ENCODE data around the gene NENF.
"Not testable (repeated sequence)": the region's sequence is repeated elsewhere in the genome, so short reads cannot be mapped to it uniquely, and the experiment has no call there.

NENF gene

DNA sequence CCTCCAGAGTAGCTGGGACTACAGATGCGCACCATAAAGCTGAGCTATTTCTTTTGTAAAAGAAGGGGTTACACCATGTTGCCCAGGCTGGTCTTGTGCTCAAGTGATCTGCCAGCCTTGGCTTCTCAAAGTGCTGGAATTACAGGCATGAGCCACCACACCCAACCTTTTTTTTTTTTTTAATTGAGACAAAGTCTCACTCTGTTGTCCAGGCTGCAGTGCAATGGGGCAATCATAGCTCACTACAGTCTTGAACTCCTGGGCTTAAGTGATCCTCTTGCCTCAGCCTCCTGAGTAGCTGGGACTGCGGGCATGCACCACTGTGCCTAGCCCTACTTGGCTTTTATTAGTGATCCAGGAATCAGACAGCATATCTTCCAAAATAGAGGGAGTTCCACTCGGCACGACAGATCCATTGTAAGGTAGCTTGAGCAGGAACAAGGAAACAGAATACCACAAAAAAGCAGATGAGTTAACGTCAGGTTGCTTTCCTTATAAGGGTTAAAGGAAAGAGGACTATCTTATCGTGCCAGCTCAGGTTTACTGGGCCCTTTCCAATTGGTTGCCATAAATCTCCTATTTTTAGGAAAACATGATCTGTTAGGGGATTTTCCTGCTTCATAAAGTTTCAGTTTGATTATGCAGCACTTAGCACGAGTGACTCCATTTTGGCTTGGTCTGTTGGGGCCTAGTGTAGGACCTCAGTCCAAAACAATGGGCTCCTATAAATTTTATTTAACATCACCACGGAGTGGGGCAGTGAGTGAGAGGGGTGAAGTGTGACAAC is 45.2 kb downstream of the NENF start:
- FAIRE-seq = no peak

DNA sequence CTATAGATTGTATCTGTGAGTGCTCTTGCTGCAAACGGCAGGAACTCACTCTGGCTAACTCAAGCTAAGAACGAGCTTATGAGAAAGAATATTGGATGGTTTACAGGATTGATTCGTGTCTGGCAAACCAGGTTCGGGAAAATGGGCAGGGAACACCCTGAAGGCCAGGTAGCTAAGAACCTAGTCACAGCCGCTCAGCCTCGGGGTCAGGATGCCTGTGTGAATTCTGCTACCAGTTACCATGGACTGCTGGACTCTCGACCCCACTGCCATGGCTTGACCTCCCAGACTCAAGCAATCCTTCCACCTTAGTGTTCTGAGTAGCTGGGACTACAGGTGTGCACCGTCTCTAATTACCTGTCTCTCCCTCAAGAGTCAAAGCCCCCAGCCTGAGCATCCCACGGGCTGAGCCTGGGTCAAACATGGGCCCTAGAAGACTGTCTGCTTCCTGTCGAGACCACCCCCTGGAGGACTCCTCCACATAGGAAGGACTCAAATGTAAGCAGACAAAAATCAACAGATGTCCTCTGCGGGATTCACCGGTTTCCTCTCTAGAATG is 45.8 kb downstream of the NENF start:
- no peak for FAIRE-seq
- no peak for DNase-seq (ENCODE audit: extremely low spot score, insufficient read length, low read depth)

More for the DNA sequence above, 45.2 kb downstream of the NENF start:
- no peak for DNase-seq (ENCODE audit: extremely low spot score, insufficient read length, low read depth)

DNA sequence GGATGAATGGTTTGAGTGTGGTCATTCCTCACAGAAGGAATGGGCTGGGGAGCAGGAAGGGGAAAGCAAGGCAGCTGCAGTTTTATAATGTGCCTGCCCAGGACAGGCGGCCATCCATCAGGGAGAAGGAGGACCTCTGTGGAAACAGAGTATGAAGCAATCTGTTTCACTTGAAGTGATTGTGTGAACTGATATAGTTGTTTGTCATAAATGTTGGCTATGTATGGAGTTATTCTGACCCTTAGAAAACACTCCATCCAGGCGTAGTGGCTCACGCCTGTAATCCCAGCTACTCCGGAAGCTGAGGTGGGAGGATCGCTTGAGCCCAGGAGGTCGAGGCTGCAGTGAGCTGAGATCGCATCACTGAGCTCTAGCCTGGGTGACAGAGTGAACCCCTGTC is 46.5 kb downstream of the NENF start:
- no peak for DNase-seq (ENCODE audit: extremely low spot score, insufficient read length, low read depth)
- no peak for FAIRE-seq

DNA sequence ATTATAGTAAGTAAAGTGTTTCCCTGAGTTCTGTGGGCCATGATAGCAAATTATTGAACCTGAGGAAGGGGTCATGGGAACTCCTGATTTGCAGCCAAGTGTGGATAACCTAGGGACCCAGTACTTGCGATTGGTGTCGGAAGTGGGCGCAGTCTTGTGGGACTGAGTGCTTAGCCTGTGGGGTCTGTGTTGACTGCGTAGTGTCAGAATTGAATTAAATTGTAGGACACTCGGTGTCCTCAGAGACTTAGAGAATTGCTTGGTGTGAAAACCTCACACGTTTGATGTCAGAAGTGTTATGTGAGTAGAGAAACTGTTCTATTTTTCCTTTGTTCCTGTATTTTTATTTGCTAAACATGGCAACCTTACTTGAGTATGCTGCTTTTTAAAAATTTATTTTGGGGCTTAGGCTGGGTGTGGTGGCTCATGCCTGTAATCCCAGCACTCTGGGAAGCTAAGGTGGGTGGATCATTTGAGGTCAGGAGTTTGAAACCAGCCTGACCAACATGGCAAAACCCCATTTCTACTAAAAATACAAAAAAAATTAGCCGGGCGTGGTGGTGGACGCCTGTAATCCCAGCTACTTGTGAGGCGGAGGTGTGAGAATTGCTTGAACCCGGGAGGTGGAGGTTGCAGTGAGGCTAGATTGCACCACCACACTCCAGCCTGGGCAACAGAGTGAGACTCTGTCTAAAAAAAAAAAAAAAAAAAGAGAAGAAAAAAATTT is 48.2 kb downstream of the NENF start:
- not testable (repeated sequence) for DNase-seq (ENCODE audit: extremely low spot score, insufficient read length, low read depth); FAIRE-seq

DNA sequence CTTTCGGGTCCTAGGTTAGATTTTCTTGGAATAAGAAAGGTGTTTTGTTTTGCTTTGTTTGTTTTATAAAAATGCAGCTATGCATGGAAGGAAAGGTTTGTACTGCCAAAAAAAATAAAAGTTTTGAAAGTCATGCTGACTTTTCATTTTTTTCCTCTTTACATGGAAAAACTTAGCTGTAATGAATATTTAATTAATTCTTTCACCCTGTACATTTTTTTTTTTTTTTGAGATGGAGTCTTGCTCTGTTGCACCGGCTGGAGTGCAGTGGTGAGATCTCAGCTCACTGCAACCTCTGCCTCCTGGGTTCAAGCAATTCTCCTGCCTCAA is 48.7 kb downstream of the NENF start:
- FAIRE-seq (no peak), DNase-seq (ENCODE audit: extremely low spot score, insufficient read length, low read depth) (no peak)

DNA sequence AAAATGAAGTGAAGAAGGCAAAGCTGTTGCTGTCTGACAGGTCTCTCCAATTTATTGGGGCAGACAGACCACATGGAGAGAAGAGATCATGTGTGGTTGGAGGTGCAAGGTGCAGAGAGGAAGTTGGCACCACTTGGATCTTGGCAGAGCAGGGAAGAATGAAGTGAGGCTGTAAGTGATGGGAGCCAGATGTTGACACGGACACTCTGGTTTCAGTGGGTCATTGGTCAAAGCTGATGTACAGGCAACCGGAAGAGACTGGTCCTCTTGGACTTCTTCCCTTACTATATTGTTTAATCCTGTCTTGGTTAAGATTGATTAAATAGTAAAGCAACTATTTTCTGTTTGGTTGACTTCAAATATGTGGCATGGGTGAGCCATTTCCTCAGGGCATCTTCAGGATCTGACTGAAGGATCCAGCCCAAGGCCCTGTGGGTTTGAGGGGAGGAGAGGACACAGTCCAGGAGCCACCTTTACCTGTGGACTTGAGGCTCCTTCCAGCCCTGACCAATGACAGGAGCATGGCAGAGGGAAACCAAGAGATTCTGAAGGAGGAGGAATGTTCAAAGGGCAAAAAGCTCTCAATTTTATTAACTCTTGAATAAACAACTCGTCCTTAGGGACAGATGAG is 49.4 kb downstream of the NENF start:
- no peak for FAIRE-seq
- no peak for DNase-seq (ENCODE audit: extremely low spot score, insufficient read length, low read depth)

DNA sequence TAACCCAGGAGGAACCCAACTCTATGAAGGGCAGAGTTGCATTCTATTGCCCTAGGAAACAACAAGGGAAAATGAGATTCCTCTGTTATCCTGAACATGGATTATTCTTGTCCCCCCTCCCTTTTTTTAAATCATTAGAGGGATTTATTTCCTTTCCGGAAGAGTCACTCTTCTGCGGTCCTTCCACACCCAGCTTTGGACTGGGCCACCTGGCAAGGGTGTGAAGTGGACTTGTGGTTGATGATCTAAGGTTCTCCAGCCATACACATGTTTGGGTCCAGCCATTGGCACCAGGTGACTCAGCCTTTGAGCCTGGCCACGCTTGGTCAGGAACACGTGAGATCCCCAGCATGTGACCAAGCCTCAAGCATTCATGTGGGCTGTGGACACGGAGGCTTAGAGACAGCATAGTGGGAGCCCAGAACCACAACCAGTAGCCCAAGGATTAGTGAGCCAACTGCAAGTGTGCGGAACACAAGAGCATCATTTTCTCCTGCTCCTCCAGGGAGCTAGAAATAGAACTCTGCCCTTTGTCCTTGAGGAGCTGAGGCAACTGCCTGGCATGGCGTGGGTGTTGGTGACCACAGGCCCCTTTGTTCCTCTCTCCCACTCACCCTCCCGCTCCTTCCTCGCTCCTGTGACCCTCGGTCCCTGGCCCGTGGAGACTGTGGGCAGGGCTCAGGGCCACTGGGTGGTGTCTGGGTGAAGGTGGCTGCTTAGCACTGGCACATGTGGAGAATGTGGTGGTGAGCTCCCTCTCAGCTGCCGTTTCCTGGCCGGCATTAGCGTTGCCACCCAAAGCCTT is 50.1 kb downstream of the NENF start:
- DNase-seq (ENCODE audit: extremely low spot score, insufficient read length, low read depth) (no peak), FAIRE-seq (no peak)

DNA sequence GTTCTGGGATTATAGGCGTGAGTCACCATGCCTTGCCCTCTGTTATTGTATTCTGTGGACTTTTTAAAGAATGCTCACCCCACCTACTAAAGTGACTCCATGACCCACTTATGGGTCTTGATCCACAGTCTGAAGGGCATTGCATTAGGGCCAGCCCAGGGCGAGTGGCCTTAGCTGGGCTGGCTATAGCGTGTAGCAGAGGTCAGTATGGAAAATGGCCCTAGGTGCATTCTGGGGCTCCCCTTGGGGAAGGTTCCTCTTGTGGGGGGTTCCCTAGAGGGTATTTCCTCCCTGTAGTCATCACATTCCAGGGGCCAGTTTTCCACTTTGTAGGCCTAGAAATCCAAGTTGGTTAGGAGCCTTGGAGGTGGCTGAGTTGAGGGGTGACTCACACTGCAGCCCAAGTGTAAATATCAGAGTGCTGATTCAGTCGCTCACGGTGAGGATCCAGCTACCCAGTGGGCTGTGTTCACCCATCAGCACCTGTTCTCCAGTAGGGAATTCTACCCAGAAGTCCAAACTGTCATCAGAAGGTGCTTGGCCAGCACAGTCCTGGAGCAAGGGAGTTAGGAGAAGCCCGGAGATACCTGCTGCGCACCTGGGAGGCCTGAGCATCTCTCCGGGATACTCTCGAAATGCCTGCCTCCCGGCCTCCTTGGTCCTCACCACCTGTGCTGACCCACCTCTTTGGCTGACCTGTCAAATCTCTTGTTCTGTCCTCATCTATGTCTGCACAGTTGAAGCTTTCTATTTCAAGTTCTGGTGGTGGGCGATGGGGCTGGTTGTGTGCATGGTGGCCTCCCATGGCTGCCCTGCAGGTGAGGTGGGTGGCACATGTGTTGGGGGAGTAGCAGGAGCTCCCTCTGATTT is 52.2 kb downstream of the NENF start:
- no peak for FAIRE-seq
- DNase-seq (ENCODE audit: extremely low spot score, insufficient read length, low read depth) = no peak

DNA sequence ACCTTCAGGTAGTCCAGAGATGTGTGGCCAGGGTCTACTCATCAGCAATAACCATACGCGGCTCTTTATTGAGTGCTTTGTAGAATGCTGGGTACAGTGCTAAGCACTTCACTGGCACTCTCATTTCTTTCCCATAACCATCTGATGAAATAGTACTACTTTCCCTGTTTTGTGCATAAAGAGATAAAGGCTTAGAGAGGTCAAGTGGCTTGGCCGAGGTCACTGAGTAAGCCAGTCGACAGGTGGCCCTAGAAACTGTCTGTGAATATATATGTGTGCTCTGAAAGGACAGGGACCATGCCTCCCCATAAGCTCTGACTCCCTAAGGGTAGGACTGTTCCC is 52.8 kb downstream of the NENF start:
- no peak for FAIRE-seq

DNA sequence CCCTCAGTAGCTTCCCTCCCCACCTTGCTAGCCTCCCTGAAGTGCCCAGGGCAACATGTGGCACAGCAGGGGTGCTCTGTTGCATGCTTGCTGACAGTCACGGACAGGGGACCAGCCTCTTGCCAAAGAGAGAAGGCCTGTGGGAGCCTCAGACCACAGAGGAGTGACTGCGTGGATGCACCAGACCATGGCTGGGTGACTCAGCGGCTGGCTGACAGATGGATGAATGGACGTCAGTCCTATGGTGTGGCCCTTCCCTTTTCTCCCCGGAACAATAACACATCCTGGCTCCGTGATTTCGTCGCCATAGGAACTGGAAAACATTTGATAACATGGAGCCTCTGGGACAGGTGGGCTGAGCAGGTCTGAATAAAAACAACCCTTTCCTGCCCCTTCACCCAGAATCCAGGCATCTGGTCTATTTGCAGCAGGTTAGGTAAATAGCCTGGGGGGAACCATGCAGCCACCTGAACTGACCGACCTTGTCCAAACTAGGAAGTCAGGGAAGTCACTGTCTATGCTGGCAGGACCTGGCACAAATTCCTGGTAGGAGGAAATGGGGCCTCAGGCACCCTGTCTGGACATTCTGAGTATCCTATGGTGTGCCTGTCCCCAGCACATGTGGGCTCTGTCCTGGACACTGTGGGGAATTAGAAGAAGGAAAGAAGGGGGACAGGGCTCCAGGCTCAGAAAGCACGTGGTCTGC is 53.3 kb downstream of the NENF start:
- no peak for FAIRE-seq
- no peak for DNase-seq (ENCODE audit: extremely low spot score, insufficient read length, low read depth)

More for the DNA sequence above, 52.8 kb downstream of the NENF start:
- DNase-seq (ENCODE audit: extremely low spot score, insufficient read length, low read depth) = no peak

DNA sequence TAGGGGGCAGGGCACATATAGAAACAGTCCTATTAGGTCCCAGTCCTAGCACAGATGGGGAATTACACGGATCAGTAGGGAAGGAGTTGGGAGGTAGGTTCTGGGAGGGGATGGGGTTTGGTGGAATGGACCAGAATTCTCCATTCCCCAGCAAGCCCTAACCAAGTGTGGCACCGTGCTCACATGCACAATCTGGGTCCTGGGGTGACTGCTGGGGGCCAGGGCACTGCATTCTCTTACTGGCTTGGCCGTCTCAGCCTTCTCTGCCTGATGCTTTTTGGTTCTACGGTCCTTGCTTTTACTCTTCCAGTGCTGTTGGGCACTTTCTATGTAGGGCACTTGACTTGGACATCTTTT is 53.9 kb downstream of the NENF start:
- FAIRE-seq (no peak), DNase-seq (ENCODE audit: extremely low spot score, insufficient read length, low read depth) (no peak)

DNA sequence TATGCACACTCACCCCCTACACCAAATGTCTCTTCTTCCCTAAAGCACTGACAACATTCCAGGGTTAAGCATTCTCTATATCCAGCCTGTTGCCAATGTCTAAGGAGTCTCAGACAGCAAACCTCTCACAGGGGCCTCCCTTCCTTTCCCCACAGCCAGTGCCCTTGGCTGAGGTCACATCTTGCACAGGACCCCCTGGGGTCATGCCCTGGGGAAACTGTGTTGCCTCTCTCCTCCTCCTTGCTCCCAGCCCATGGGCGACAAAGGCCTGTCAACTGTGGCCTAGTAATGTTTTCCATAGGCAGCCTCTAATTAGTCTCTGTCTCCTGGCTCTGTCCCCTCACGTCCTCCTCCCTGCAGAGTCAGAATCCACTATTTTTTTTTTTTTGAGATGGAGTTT is 54.6 kb downstream of the NENF start:
- DNase-seq (ENCODE audit: extremely low spot score, insufficient read length, low read depth) (no peak), FAIRE-seq (no peak)

DNA sequence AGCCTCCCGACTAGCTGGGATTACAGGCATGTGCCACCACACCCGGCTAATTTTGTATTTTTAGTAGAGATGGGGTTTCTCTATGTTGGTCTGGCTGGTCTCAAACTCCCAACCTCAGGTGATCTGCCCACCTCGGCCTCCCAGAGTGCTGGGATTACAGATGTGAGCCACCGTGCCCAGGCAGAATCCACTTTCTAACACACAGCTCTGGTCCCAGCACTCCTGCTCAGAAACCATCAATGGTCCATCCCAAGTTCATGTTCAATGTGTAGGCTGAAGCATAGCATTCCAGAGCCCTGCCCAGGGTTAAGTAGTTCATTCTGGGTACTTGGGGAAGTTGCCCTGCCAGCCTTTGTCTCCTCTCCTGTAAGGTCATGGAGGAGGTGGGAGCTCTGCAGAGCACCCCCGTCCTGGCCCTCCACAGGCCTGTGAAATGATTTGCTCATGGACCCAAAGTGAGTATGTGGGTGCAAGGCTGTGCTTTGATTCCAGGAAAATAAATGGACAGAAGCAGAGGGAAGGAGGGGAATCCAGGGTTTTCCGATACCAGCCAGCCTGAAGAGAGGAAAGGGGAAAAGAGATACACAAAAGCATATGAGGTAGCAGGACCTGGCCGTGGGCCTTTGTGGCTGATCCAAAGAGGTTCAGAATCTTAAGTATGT is 55.2 kb downstream of the NENF start:
- DNase-seq (ENCODE audit: extremely low spot score, insufficient read length, low read depth) (no peak), FAIRE-seq (no peak)

DNA sequence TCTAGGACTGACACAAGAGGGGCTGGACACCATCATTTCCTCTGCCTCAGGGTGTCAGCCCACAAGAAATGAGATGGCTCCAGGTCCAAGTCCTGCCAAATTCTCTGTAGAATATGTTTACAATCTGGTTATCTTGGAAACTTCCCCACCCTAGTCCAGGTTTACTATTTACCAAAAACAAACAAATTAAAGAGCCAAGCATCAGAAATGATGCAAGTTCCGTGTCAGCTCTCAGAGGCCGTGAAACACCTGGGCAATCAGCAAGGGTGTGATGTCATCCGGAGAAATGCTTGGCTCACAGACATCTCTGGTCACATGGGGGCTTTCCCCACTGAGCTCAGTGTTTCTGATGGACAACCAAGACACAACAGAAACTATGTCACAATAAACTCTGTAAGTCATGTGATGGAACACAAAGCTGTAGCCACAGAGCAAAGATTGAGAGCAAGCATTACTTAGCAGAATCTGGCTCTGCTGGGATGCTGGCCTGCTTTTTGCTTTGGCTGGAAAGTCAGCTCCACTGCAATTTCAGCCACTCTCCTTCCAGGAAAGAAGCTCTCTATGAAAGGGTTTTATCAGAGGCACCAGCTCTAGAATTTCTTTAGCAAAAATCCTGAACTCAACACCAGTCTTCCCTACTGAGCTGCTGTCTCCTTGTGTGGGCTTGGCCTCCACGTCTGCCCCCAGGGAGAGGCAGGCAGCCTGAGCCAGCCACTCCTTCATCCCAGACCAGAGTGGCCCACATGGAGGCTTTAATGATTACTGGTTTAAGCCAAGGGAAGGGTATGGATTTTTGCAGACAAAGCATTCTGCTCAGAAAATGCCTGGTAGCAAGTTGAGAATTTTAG is 55.9 kb downstream of the NENF start:
- DNase-seq (ENCODE audit: extremely low spot score, insufficient read length, low read depth) = no peak
- peak; percentile 77 for FAIRE-seq

DNA sequence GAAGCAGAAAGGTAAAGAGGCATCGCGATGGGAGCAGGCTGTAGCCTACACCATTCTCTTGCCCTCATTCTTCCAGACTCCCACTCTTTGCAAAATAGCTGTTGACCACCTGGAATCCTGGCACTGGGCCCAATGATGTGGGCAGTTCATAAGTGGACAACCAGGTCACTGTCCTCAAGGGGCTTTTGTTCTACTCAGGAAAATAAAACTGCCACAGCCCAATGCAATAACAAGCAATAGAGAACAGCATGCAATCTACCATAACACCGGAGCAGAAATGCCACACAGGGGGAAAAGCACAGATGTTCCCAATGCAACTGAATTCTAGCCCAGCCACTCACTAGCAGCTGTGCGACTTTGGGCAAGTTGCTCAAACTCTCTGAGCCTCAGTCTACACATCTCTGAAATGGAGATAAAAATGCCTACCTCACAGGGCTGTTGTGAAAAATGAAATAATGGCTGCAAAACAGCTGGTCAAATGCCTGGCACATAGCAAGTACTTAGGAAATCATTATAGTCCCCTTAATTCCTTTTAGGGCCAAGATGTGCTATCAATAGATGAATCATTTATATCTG is 56.7 kb downstream of the NENF start:
- DNase-seq (ENCODE audit: extremely low spot score, insufficient read length, low read depth) (no peak), FAIRE-seq (no peak)

DNA sequence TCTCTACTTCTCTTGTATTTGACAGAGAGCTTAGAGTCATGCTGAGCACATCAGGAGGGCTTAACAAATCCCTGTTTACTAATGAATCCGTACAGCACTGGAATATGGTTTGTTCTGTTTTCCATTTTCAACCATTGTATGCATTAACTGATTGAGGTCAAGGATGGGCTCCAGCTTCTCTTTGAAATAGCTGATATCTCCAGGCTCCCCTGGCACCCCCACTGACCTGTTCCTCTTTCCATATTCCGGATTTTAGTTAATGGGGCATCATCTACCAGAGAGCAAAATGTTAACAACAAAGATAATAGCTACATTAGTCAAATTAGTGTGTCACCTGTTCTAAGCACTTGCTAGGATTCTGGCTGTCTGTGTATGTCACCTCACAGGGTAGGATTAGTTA is 57.6 kb downstream of the NENF start:
- no peak for FAIRE-seq
- no peak for DNase-seq (ENCODE audit: extremely low spot score, insufficient read length, low read depth)

DNA sequence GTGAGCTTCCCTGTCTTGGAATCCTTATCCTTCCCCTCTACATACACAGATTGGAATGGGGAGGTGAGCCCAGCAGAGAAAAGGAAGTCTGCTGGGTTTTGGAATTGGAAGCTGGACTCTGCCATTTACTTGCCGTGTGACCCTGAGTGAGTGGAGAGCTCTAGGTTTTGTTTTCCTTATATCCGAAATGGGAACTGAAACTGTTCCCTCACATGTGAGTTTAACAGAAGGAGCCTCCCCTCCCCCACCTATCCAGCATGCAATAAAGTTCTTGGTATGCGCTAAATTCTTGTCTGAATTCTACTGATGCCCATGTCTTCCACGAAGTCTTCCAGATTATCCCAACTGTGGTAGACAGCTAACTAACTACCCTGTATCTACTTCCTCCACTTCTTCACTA is 58.7 kb downstream of the NENF start:
- FAIRE-seq (no peak), DNase-seq (ENCODE audit: extremely low spot score, insufficient read length, low read depth) (no peak)

Measured in GM18507 (cell line).